Retinal pigment epithelial cell (primary cell): Measurements from ENCODE around the gene ATF6.

Source experiments
- DNase-seq: peaks from one replicate; pipeline ENCODE4 v3.0.0-alpha.2; 2010; ENCODE audit warnings: low read depth
- H3K4me3 ChIP-seq: 2 replicates; pipeline ENCODE4 v1.5.1; 2011; ENCODE audit warnings: mild to moderate bottlenecking, low read length, control low read depth, moderate library complexity
- CTCF ChIP-seq: conservative IDR thresholded peaks from 2 replicates; pipeline ENCODE4 v1.5.1; 2011; ENCODE audit warnings: low read depth, low read length, control low read depth, inconsistent platforms

Gene ATF6

DNA sequence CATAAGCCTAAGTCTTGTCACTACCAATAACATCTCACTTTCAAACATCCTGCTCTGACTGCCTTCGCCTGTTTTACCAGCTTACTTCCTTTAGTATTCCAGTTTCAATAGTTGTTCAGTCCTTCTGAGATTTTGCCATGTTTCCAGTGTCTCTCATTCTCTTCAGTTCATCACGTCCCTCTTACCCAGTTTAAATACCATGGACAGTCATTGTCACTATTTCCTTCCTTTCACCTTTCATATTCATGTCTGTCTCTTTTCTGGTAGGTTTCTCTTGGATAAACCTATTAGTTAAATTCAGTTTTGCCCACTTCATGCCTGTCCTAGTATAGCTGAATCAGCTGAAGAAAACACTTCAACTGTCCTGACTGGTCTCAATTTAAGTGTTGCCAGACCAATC, 5.9 kb downstream of the ATF6 start:
- no peak for TF ChIP-seq CTCF
- DNase-seq = no peak
- H3K4me3 ChIP-seq = no peak overlapping the region

- no peak for TF ChIP-seq CTCF
- DNase-seq = no peak
- H3K4me3 ChIP-seq = no peak overlapping the region
Observed at GRCh38 chr1:161772397-161772796, 6.3 kb downstream of the ATF6 start.

- no peak overlapping the region for H3K4me3 ChIP-seq
- no peak for DNase-seq
- no peak for TF ChIP-seq CTCF
Observed at GRCh38 chr1:161773791-161774190, 7.7 kb downstream of the ATF6 start.

GRCh38 chr1:161777261-161777660, 11.1 kb downstream of the ATF6 start:
- DNase-seq = no peak
- no peak overlapping the region for H3K4me3 ChIP-seq
- no peak for TF ChIP-seq CTCF

DNA sequence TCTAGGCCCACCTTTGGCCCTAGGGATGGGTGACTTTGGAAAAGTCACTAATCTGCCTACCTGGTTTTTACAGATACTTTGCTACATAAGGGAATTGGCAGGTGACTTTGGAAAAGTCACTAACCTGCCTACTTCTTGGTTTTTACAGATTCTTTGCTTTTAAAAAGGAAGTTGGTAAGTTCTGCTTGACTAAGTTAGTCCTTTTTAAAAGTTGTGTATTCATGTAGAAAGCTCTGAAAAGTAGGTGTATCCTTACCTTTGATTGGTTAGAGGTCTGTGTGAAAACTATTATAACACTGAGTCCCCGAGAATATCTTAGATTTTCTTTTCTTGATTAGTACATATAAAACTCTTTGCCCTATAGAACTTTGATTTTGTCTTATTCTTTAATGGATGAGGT, 12.4 kb downstream of the ATF6 start:
- DNase-seq = no peak
- no peak overlapping the region for H3K4me3 ChIP-seq
- TF ChIP-seq CTCF = no peak

DNA sequence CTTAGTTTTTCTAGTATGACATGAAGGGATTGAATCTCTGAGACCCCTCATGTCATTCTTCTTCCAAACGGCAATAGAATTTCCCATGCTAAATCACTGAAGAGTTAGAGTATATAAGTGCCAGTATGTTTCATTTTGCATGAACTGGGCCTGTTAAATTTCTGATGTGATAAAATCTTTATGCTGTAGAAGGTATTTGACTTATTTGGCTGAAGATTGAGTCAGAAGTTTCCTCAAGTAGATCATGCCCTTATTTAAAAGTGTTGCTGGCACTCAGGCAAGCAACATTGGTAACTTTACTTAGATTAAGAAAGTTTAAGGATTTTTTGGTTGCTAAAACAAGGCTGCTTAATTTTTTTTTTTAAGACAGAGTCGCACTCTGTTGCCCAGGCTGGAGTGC, 13.3 kb downstream of the ATF6 start:
- TF ChIP-seq CTCF = no peak
- H3K4me3 ChIP-seq = no peak overlapping the region
- no peak for DNase-seq

GRCh38 chr1:161781995-161782394, 15.9 kb downstream of the ATF6 start:
- no peak for DNase-seq
- H3K4me3 ChIP-seq = no peak overlapping the region
- no peak for TF ChIP-seq CTCF
